ENCODE results near the gene CACHD1.

- TF ChIP-seq CTCF (IDR thresholded peaks at IDR 0.05), result no peak
- no peak for TF ChIP-seq POLR2AphosphoS5 (IDR thresholded peaks at IDR 0.05)
- TF ChIP-seq POLR2A (IDR thresholded peaks at IDR 0.05), result no peak
- no peak for TF ChIP-seq EP300 (IDR thresholded peaks at IDR 0.05)
Observed at GRCh38 chr1:64486193-64486592, 16.3 kb downstream of the CACHD1 start.
